HPDE6-E6E7 (cell line): ENCODE data around the gene CDHR2.
A peak's percentile ranks its signal among the peaks of the same experiment; 100 is the strongest.
"Not testable (repeated sequence)": the region's sequence is repeated elsewhere in the genome, so short reads cannot be mapped to it uniquely, and the experiment has no call there.

ENCODE experiments used
- DNase-seq: peaks from one replicate; pipeline ENCODE4 v3.0.0; 2011; ENCODE audit warnings: missing footprints; ENCODE audit errors: extremely low spot score

The CDHR2 gene

GRCh38 chr5:176540476-176540899 is 8.7 kb upstream of the CDHR2 start:
- DNase-seq: no peak

DNA sequence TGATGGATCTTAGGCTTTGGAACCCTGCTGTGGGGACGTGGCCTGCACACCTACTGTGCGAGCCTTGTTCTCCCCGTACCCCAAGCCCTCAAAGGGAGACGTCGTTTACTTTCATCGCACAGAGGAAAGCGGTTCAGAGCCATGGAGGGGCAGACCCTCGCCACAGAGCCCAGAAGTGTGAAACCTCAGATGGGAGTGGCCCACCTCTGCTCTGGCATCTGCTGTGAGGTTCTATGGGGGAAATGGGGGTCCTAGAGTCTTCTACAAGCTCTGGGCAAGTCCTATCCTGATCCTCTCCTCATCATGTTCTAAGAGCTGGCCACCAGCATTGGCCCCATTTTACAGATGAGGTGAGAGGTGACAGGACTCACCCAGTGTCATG is 8.2 kb upstream of the CDHR2 start:
- no peak for DNase-seq

- no peak for DNase-seq
Measured at GRCh38 chr5:176541338-176542134, 7.6 kb upstream of the CDHR2 start.

DNA sequence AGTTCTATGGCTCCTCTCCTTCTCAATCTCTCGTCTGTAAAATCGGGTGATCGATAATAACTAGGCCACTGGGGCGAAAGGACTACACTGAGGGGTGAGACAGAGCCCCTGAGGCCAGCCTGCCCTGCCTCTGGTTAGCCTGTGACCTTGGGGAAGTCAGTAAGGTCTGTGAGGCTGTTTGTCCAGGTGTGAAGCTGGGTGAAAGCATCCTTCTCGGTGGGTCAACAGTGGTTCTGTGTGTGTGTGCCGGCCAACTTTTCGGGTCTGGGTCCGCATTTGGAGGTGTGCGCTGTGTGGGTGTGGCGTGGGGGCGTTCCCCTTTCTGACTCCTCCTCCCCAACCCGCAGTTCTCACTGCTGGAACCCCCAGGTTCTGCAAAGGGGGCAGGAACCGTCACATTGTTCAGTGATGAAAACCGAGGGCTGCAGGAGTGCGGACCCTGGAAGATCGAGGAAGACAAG is 7.0 kb upstream of the CDHR2 start:
- DNase-seq: no peak

- DNase-seq: no peak
Measured at GRCh38 chr5:176542596-176543427, 6.3 kb upstream of the CDHR2 start.

GRCh38 chr5:176543428-176544182 is 5.5 kb upstream of the CDHR2 start:
- no peak for DNase-seq

- DNase-seq: no peak
Measured at GRCh38 chr5:176545388-176545736, 3.8 kb upstream of the CDHR2 start.

DNA sequence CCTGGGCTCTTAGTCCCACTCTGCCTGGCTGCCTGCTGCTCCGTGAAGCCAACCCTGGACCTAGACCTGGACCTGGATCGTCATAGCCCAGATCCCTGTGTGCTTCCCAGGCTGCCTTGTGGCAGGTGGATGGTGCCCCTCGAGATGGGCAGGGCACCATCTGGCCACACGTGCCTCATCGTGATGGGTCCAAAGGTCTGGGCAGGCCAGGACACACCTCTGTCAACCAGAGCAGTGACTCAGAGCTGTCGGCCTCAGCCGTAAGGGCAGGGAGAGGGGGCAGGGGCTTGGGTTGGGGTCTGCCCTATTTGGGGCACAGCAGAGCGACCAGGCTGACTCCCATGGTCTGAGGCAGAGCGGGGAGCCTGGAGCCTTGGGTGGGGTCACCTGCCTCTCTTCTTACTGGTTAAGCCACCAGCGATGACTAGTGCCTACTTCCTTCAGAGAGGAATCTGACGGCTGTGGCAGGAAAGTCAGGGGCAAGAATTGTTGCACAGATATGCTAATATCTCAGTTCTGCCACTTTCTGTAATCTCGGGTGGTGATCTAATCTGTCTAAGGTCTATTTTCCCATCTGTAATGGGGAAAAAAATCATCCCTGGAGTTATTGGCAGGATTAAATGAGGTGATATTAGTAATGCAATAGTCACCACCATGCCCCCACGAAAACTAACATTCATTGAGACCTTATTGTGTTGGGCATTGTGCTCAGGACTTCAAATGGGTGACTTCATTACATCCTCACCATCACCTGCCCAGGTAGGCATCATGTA is 3.2 kb upstream of the CDHR2 start:
- DNase-seq: no peak

DNA sequence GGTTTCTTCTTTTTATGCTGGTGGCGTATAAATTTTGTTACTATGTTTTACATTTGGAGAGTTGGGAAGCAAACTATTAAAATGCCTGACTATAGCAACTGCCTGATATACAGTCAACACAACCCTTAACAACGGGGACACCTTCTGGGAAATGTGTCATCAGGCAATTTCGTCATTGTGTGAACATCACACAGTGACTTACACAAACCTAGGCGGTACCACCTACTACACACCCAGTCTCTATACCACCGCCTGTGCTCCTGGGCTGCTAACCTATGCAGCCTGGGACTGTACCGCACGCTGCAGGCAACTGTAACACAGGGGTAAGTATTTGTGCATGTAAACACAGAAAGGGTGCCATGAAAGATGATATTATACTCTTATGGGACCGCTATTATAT is 1.3 kb upstream of the CDHR2 start:
- no peak for DNase-seq

DNA sequence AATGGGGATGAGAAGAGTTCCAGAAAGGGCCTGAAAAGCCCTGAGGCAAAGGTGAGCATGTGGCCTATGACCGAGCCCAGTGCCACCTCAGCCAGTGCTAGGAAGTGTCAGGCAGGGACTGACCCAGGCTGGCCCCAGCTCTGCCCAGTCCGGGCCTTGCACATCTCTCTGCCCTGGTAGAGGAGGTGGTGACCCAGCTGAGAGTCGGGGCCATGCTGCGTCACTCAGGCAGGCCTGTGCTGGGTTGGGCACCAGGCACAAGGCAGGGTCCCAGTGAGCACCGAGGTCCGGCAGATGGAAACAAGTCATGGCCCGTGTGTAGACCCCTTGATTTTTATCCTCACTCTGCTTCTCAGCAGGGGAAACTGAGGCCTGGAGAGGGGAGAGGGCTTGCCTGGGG is 729 bp downstream of the CDHR2 start:
- DNase-seq: no peak

DNA sequence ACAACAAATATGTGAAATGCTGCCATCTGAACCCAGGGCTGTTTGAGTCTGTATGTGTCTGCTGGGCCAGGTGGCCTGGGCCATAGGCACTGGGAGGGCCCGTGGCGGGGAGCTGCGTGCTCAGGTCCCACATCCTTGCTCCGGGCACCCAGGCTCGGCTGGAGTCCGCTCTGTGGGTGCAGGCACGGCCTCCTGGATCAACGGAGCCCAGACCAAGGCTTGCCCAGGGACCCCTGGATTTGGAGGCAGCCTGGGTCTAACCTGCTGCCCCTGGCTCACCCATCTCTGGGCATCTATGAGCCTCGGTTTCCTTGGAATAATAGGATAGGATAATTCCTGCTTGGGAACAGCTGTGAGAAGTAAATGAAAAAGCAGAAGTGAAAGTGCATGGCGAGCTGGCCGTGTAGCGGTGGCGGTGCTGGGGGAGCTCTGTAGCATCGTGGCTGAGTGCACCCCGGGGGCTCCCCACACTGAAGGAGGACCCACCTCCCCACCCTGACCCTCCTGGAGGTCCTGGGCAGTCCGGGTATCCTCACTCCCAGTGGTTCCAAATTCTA is 1.2 kb downstream of the CDHR2 start:
- no peak for DNase-seq

DNA sequence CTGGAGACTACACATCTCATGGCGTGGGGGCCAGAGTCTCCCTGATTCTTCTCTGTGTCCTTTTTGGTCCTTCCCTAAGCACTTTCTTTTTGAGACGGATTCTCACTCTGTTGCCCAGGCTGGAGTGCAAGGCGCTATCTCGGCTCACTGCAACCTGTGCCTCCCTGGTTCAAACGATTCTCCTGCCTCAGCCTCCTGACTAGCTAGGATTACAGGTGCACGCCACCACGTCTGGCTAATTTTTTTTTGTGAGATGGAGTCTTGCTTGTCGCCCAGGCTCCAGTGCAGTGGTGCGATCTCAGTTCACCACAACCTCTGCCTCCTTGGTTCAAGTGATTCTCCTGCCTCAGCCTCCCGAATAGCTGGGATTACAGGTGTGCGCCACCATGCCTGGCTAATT is 1.8 kb downstream of the CDHR2 start:
- not testable (repeated sequence) for DNase-seq

GRCh38 chr5:176552332-176552869 is 3.3 kb downstream of the CDHR2 start:
- no peak for DNase-seq

- peak; percentile 93 for DNase-seq
Measured at GRCh38 chr5:176553260-176554085, 4.3 kb downstream of the CDHR2 start.

DNA sequence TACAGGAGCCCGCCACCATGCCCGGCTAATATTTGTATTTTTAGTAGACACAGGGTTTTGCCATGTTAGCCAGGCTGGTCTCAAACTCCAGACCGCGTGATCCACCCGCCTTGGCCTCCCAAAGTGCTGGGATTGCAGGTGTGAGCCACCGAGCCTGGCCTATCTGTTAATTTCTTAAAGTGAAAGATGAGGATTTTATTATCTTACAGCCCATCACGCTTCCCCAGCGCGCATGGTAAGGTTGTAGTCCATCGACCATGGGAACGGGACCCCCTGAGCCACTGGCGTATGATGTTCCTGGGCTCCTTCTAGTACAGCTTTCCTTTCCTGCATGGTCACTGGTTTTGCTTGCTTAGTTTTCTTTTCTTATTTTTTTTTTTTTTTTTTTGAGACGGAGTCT is 8.7 kb downstream of the CDHR2 start:
- no peak for DNase-seq

DNA sequence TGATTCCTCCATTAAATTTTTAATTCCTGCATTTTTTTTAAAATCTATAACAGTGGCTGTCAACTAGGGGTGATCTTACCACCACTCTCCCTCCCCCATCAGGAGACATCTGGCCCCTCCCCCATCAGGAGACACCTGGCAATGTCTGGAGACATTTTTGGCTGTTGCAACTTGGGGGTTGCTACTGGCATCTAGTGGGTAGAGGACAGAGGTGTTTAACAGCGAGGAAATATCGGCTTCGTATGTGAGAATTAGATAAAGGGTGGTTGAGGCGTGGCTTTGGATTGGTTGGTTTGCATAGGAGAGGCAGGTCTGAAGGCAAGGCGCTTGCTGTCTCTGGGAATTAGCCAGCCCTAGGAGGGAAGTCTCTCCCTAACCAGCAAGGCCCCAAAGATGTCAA is 10.5 kb downstream of the CDHR2 start:
- no peak for DNase-seq

DNA sequence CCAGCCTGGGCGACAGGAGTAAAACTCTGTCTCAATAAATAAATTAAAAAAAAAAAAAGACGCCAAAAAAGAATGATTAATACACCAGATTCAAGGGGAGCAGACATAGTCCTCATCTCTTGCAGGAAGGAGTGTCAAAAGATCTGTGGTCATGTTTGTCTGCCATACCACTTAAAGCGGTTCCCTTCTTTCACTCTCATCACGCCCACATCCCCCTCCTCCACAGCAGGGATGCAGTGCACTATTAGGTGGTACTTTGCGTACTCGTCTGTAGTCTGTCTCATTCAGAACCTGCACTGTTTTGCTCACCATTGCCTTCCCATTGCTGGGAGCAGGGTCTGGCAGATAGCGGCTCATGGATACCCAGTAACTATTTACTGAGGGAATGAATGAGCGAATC is 11.2 kb downstream of the CDHR2 start:
- DNase-seq: no peak

GRCh38 chr5:176561259-176561658 is 12.1 kb downstream of the CDHR2 start:
- DNase-seq: no peak

DNA sequence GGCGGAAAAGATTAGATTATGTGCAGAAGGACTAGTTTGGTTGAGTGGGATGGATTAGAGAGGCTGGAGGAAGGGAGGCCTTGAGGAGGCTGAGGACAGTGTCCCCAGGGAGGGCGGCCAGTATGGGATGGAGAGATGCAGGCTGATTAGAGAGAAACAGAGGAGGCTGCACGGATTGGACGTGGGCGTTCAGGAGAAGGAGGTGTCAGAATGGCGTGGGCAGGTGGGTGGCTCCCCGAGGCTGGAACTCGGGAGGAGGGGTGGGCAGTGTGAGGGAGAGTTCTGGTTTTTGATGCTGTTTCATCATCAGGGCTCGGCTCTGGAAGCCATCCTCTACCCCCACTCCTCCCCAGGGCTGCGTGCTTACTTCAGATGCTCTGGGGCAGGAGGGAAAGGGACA is 13.0 kb downstream of the CDHR2 start:
- no peak for DNase-seq

GRCh38 chr5:176564002-176564401 is 14.9 kb downstream of the CDHR2 start:
- no peak for DNase-seq
